GM23338 (cell line): ENCODE results near the gene CCL20. TPM values are rescaled to one million over a fixed set of nuclear protein-coding genes. Genes with fewer than 3 reads are reported as not detected.

Experiments used
- ATAC-seq: fragments of 200-7000 bp; cut with Tn5 transposase; 3 replicates; pipeline ENCODE4 v1.9.1; 2020
- DNase-seq: peaks from one replicate; pipeline ENCODE4 v3.0.0-alpha.2; 2015; ENCODE audit warnings: low spot score
- H2AFZ ChIP-seq: fragments of 200-600 bp; sonication (generic); 2 replicates; pipeline ENCODE4 v1.8.0; 2016; ENCODE audit warnings: antibody characterized with exemption, mild to moderate bottlenecking, moderate library complexity
- H3F3A ChIP-seq: fragments of 200-600 bp; sonication (generic); replicated peaks from 2 replicates; pipeline ENCODE4 v1.8.0; 2017; ENCODE audit warnings: antibody characterized with exemption, mixed run types, low read depth
- H3K27ac ChIP-seq: fragments of 200-600 bp; sonication (generic); 2 replicates; pipeline ENCODE4 v1.6.1; 2016; ENCODE audit warnings: low read depth
- H3K27me3 ChIP-seq: fragments of 200-600 bp; sonication (generic); 2 replicates; pipeline ENCODE4 v1.8.0; 2016; ENCODE audit warnings: mild to moderate bottlenecking, mixed run types, moderate library complexity; ENCODE audit not compliant: insufficient read depth
- H3K36me3 ChIP-seq: fragments of 200-600 bp; sonication (generic); 2 replicates; pipeline ENCODE4 v1.8.0; 2016; ENCODE audit warnings: mild to moderate bottlenecking; ENCODE audit not compliant: insufficient read depth
- H3K4me1 ChIP-seq: fragments of 200-600 bp; sonication (generic); 2 replicates; pipeline ENCODE4 v1.8.0; 2016; ENCODE audit warnings: mild to moderate bottlenecking, moderate library complexity; ENCODE audit not compliant: insufficient read depth
- H3K4me2 ChIP-seq: fragments of 200-600 bp; sonication (generic); 2 replicates; pipeline ENCODE4 v1.7.1; 2017; ENCODE audit warnings: mixed run types
- H3K4me3 ChIP-seq: fragments of 200-600 bp; sonication (generic); 2 replicates; pipeline ENCODE4 v1.6.1; 2016; ENCODE audit warnings: mixed run types
- H3K79me2 ChIP-seq: fragments of 200-600 bp; sonication (generic); replicated peaks from 2 replicates; pipeline ENCODE4 v1.8.0; 2017; ENCODE audit warnings: mild to moderate bottlenecking; ENCODE audit not compliant: insufficient read depth
- H3K9me2 ChIP-seq: fragments of 200-600 bp; sonication (generic); 2 replicates; pipeline ENCODE4 v1.8.0; 2017; ENCODE audit not compliant: insufficient read depth
- H4K20me1 ChIP-seq: fragments of 200-600 bp; sonication (generic); replicated peaks from 2 replicates; pipeline ENCODE4 v1.8.0; 2017; ENCODE audit warnings: mild to moderate bottlenecking; ENCODE audit not compliant: insufficient read depth
- H3K27ac Mint-ChIP-seq: 2 replicates; pipeline ENCODE4 v1.8.0; 2020; ENCODE audit warnings: inconsistent platforms, mild to moderate bottlenecking, moderate library complexity, mixed read lengths
- H3K27me3 Mint-ChIP-seq: 3 replicates; pipeline ENCODE4 v1.8.0; 2022; ENCODE audit warnings: low read depth, mild to moderate bottlenecking, moderate library complexity, mixed read lengths, inconsistent platforms; ENCODE audit not compliant: insufficient read depth, poor library complexity
- H3K36me3 Mint-ChIP-seq: 3 replicates; pipeline ENCODE4 v1.8.0; 2021; ENCODE audit warnings: low read depth, mild to moderate bottlenecking, inconsistent platforms, moderate library complexity, mixed read lengths
- H3K4me1 Mint-ChIP-seq: 3 replicates; pipeline ENCODE4 v1.8.0; 2020; ENCODE audit warnings: mild to moderate bottlenecking, inconsistent platforms, mixed read lengths
- H3K4me3 Mint-ChIP-seq: 3 replicates; pipeline ENCODE4 v1.8.0; 2021; ENCODE audit warnings: moderate library complexity, mild to moderate bottlenecking, inconsistent platforms, mixed read lengths
- H3K9me3 Mint-ChIP-seq: 3 replicates; pipeline ENCODE4 v1.8.0; 2020; ENCODE audit warnings: moderate library complexity, mild to moderate bottlenecking, inconsistent platforms, mixed read lengths
- CREB1 ChIP-seq: fragments of 250-450 bp; sonication (Bioruptor Pico); IDR thresholded peaks from 2 replicates; pipeline ENCODE4 v1.5.0; 2020; ENCODE audit warnings: low read depth, mild to moderate bottlenecking, moderate library complexity
- CTCF ChIP-seq, 2 experiments: fragments of 200-600 bp in 1 of 2; sonication (generic) in 1 of 2; conservative IDR thresholded peaks; 2 replicates each; pipeline versions ENCODE4 v1.5.1 to v1.6.1; 2016 to 2017; ENCODE audit warnings: antibody characterized with exemption in 2 of 2, low read depth in 2 of 2, mild to moderate bottlenecking in 2 of 2, moderate library complexity in 1 of 2
- EZH2 ChIP-seq: fragments of 200-600 bp; sonication (generic); IDR thresholded peaks from one replicate; pipeline ENCODE4 v1.8.0; 2017; ENCODE audit warnings: antibody characterized with exemption, mild to moderate bottlenecking, low read depth; ENCODE audit not compliant: unreplicated experiment
- POLR2AphosphoS5 ChIP-seq: IDR thresholded peaks from 2 replicates; pipeline ENCODE4 v1.6.1; 2016; ENCODE audit warnings: antibody characterized with exemption, low read depth
- REST ChIP-seq: IDR thresholded peaks from one replicate; pipeline ENCODE4 v1.6.1; 2018; ENCODE audit warnings: antibody characterized with exemption; ENCODE audit not compliant: unreplicated experiment
- STAT1 ChIP-seq: IDR thresholded peaks from one replicate; pipeline ENCODE4 v1.6.1; 2016; ENCODE audit warnings: antibody characterized with exemption; ENCODE audit not compliant: unreplicated experiment
- long read RNA-seq: library from polyadenylated mRNA; unstranded; transcript quantifications from one replicate; pipeline ENCODE4 v2.0.0, GENCODE V29; 2020; ENCODE audit not compliant: unreplicated experiment
- polyA plus RNA-seq: library from polyadenylated mRNA; unstranded; fragments of >200 nt; fragmentation: Nextera tagmentation; extraction: Ambion mirVana; gene quantifications from 2 replicates; pipeline ENCODE4 v1.2.1, GENCODE V29; 2016
- total RNA-seq: library from RNA; depleted of rRNA; stranded (reverse); fragments of >200 nt; shearing (Covaris generic); gene quantifications from 2 replicates; pipeline ENCODE4 v1.2.3, GENCODE V29; 2014; rRNA removed

CCL20 gene
- total RNA-seq (not detected in 2 replicates), polyA plus RNA-seq (not detected in 2 replicates)
- long read RNA-seq = 0 reads

- H3K4me1 ChIP-seq = peaks cover 17% of the 10 kb centered on the region; the same call in 1 of the 2 replicates
- H2AFZ ChIP-seq = peak within 1 kb of the TSS; percentile 19; the same call in 1 of the 2 replicates
- H3K36me3 ChIP-seq = no peaks in the 10 kb centered on the region
- DNase-seq (peak; percentile 19), ATAC-seq (peak; percentile 28; the same call in 1 of the 3 replicates)
- H3K4me3 Mint-ChIP-seq = no peak within 1 kb of the TSS
- H3K79me2 ChIP-seq = no peaks in the 10 kb centered on the region
- H3K9me2 ChIP-seq = peaks cover 6% of the 10 kb centered on the region; the same call in 1 of the 2 replicates
- no peaks in the 10 kb centered on the region for H4K20me1 ChIP-seq
- TF ChIP-seq EZH2 (no peak), CTCF (conservative IDR thresholded peaks at IDR 0.05; ENCODE audit: low read depth in 2 of 2) (peak; percentile 20 to 32; a peak in 1 of 4 replicates)
- peaks cover 2% of the 10 kb centered on the region for H3K27me3 Mint-ChIP-seq
- no peak within 1 kb of the TSS for H3K4me2 ChIP-seq
- H3K27ac Mint-ChIP-seq = no peak within 1 kb of the TSS
- H3K4me3 ChIP-seq = no peak within 1 kb of the TSS
- no peaks in the 10 kb centered on the region for H3K9me3 Mint-ChIP-seq
- no peaks in the 10 kb centered on the region for H3K36me3 Mint-ChIP-seq
- no peaks in the 10 kb centered on the region for H3F3A ChIP-seq
- peaks cover 19% of the 10 kb centered on the region for H3K4me1 Mint-ChIP-seq
- H3K27ac ChIP-seq = no peak within 1 kb of the TSS
- H3K27me3 ChIP-seq = no peaks in the 10 kb centered on the region
These were observed at the start of gene CCL20 for GRCh38 chr2:227813562-227814353. CCL20 (plus strand) TSS chr2:227813842; CDS start chr2:227813912, 70 bp downstream.

- no peaks in the 10 kb centered on the region for H4K20me1 ChIP-seq
- H3K4me1 ChIP-seq = no peaks in the 10 kb centered on the region
- H3K4me3 Mint-ChIP-seq = no peak overlapping the region
- no peak overlapping the region for H3K4me3 ChIP-seq
- no peaks in the 10 kb centered on the region for H3K9me3 Mint-ChIP-seq
- H3K36me3 Mint-ChIP-seq = no peaks in the 10 kb centered on the region
- H3K27me3 Mint-ChIP-seq = peaks cover 9% of the 10 kb centered on the region
- ATAC-seq (peak; percentile 30), DNase-seq (no peak)
- no peaks in the 10 kb centered on the region for H3K9me2 ChIP-seq
- H3K27ac Mint-ChIP-seq = no peak overlapping the region
- H3K4me2 ChIP-seq = no peak overlapping the region
- no peak overlapping the region for H2AFZ ChIP-seq
- no peak overlapping the region for H3K27ac ChIP-seq
- no peaks in the 10 kb centered on the region for H3F3A ChIP-seq
- no peaks in the 10 kb centered on the region for H3K27me3 ChIP-seq
- H3K79me2 ChIP-seq = no peaks in the 10 kb centered on the region
- H3K4me1 Mint-ChIP-seq = peaks cover 4% of the 10 kb centered on the region; the same call in 2 of the 3 replicates
- no peaks in the 10 kb centered on the region for H3K36me3 ChIP-seq
- no peak for TF ChIP-seq REST
- no peak for TF ChIP-seq POLR2AphosphoS5
- no peak for TF ChIP-seq CTCF (conservative IDR thresholded peaks at IDR 0.05; ENCODE audit: low read depth in 2 of 2)
- TF ChIP-seq EZH2 = no peak
- no peak for TF ChIP-seq CREB1
- no peak for TF ChIP-seq STAT1
These were observed 47.8 kb upstream of the CCL20 start for GRCh38 chr2:227765788-227766372.
